GM13977 (cell line): ENCODE results near the gene ILF3.
A peak's percentile ranks its signal among the peaks of the same experiment; 100 is the strongest.

Experiments used
- DNase-seq: peaks from one replicate; pipeline ENCODE4 v3.0.0; 2012; ENCODE audit warnings: low spot score
- in situ Hi-C: fragments of 300-500 bp; cut with MboI; formaldehyde crosslinking; loops from one replicate; pipeline ENCODE4 v1.12.0; 2022; ENCODE audit warnings: low sequenced_read_pairs, low pct_unique_long_range_greater_than_20kb, mixed read lengths, inconsistent platforms; ENCODE audit not compliant: unreplicated experiment
- TF ChIP-seq, protein P1 (sequence below): IDR thresholded peaks from 2 replicates; pipeline ENCODE4 v1.5.1; 2012; ENCODE audit warnings: mild to moderate bottlenecking, control low read depth; ENCODE audit not compliant: insufficient read depth; ENCODE audit errors: extremely low read depth, missing control alignments

The ILF3 gene

DNA sequence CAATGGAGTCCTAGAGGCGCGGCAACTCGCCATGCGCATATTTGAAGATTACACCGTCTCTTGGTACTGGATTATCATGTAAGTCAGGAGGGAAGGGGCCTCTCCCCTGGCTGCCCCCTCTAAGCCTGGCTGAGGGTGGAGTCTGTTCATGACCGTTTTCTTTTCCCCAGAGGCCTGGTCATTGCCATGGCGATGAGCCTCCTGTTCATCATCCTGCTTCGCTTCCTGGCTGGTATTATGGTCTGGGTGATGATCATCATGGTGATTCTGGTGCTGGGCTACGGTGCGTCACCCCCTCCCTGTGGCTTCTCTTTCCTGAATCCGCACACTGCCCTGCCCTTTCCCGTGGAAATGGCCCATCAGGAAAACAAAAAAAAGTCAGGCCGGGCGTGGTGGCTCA lies 22.3 kb upstream of the ILF3 start:
- TF ChIP-seq, protein P1, sequence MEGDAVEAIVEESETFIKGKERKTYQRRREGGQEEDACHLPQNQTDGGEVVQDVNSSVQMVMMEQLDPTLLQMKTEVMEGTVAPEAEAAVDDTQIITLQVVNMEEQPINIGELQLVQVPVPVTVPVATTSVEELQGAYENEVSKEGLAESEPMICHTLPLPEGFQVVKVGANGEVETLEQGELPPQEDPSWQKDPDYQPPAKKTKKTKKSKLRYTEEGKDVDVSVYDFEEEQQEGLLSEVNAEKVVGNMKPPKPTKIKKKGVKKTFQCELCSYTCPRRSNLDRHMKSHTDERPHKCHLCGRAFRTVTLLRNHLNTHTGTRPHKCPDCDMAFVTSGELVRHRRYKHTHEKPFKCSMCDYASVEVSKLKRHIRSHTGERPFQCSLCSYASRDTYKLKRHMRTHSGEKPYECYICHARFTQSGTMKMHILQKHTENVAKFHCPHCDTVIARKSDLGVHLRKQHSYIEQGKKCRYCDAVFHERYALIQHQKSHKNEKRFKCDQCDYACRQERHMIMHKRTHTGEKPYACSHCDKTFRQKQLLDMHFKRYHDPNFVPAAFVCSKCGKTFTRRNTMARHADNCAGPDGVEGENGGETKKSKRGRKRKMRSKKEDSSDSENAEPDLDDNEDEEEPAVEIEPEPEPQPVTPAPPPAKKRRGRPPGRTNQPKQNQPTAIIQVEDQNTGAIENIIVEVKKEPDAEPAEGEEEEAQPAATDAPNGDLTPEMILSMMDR, result no peak
- DNase-seq, result no peak
- in situ Hi-C loops, result no loop called here

DNA sequence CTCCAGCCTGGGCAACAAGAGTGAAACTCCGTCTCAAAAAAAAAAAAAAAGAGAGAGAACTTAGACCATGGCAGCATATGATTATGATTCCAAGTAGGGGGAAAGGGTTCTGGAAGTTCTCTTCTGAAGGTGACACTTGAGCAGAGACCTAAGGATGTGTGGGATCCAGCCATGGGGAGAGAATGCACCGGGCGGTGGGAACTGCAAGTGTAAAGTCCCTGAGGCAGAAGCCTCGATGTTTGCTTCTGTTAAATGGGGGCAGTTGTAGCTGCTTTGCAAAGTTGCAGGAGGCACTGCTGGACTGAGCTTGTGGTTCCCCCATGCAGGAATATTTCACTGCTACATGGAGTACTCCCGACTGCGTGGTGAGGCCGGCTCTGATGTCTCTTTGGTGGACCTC lies 19.7 kb upstream of the ILF3 start:
- no peak for DNase-seq
- TF ChIP-seq, protein P1, result no peak
- in situ Hi-C loops, result no loop called here

DNA sequence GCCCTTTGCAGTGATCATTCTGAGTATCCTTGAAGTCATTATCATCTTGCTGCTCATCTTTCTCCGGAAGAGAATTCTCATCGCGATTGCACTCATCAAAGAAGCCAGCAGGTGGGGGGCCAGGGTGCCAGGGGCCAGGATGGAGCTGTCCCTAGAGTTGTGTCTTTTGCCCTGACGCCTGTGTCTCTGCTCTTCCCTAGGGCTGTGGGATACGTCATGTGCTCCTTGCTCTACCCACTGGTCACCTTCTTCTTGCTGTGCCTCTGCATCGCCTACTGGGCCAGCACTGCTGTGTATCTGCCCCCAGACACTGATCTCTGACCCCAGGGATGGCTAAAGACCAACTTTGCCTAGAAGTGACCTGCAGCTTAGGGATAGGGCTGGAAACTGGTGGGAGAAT lies 19.2 kb upstream of the ILF3 start:
- in situ Hi-C loops, result no loop called here
- no peak for DNase-seq
- TF ChIP-seq, protein P1, result no peak

DNA sequence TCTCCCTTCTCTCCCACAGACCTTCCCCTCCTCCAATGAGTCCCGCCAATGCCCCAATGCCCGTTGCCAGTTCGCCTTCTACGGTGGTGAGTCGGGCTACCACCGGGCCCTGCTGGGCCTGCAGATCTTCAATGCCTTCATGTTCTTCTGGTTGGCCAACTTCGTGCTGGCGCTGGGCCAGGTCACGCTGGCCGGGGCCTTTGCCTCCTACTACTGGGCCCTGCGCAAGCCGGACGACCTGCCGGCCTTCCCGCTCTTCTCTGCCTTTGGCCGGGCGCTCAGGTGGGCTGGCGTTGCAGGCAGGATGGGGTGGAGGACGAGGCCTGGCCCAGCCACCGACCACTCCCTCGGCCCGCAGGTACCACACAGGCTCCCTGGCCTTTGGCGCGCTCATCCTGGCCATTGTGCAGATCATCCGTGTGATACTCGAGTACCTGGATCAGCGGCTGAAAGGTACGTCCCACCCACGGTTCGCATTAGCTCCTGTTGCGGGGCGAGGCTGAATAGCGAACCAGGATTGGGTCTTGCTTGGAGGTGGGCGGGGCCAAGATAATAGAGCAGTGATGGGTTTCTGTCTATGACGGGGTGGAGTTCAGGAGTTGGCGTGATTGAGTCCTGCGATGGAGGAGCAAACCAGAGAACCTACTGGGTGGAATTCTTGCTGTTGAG lies 17.7 kb upstream of the ILF3 start:
- no peak for DNase-seq
- TF ChIP-seq, protein P1, result no peak
- in situ Hi-C loops, result no loop called here

DNA sequence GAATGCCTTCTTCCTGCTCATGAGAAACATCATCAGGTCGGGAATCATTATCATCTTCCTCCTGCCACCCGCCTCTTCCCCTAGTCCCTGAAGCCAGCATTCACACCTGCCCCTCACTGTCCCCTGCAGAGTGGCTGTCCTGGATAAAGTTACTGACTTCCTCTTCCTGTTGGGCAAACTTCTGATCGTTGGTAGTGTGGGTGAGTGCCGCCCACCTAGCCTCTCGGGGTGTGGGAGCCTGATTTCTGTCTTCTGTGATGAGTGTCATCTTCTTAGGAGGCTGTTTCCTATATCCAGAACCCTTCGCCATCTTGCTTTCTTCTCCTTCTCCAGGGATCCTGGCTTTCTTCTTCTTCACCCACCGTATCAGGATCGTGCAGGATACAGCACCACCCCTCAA lies 16.3 kb upstream of the ILF3 start:
- no peak for DNase-seq
- in situ Hi-C loops, result no loop called here
- TF ChIP-seq, protein P1, result no peak

DNA sequence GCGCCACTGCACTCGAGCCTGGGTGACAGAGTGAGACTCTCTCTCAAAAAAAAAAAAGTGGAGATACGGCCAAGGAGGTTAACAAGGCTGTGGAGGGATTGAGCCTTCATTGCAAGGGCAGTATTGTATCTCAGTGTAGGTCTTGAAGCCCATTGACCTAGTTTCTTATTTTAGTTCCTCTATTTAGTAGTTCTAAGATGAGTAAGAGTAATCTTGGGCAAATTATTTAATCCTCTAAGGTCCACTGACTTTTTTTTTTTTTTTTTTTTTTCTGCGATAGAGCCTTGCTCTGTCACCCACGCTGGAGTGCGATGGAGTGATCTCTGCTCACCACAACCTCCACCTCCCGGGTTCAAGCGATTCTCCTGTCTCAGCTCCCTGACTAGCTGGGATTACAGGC lies 14.3 kb upstream of the ILF3 start:
- peak; percentile 85 for DNase-seq
- in situ Hi-C loops, result loop anchor here (5.0 kb wide), 1 partner anchor 58 kb away; no protein-coding TSS in a partner anchor
- TF ChIP-seq, protein P1, result no peak
